Nasal cavity respiratory epithelium epithelial cell of viscerocranial mucosa (primary cell): ENCODE data around the gene ACOT4. TPM values are rescaled to one million over a fixed set of nuclear protein-coding genes. Genes with fewer than 3 reads are reported as not detected.

ENCODE experiments used
- total RNA-seq: library from RNA; depleted of rRNA; stranded (reverse); fragments of >200 nt; gene quantifications from 2 replicates; pipeline ENCODE4 v1.2.3, GENCODE V29; 2014

Gene ACOT4, protein sequence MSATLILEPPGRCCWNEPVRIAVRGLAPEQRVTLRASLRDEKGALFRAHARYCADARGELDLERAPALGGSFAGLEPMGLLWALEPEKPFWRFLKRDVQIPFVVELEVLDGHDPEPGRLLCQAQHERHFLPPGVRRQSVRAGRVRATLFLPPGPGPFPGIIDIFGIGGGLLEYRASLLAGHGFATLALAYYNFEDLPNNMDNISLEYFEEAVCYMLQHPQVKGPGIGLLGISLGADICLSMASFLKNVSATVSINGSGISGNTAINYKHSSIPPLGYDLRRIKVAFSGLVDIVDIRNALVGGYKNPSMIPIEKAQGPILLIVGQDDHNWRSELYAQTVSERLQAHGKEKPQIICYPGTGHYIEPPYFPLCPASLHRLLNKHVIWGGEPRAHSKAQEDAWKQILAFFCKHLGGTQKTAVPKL
- total RNA-seq, result 0.36 and 0.68 TPM in 2 replicates

DNA sequence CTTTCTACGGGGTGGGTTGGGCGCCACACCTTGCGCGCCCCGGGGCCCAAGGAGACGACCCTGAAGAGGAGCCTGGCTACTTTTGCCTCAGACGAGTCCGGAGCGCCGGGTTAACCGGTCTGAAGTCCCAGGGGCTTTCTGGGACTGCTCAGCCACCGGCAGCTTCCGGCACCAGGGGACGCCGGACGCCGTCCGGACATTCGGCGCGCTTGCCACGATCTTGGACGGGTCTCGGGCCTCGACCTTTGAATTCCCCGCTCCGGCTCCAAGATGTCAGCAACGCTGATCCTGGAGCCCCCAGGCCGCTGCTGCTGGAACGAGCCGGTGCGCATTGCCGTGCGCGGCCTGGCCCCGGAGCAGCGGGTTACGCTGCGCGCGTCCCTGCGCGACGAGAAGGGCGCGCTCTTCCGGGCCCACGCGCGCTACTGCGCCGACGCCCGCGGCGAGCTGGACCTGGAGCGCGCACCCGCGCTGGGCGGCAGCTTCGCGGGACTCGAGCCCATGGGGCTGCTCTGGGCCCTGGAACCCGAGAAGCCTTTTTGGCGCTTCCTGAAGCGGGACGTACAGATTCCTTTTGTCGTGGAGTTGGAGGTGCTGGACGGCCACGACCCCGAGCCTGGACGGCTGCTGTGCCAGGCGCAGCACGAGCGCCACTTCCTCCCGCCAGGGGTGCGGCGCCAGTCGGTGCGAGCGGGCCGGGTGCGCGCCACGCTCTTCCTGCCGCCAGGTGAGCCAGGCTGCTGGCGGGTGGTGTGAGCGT, at the start of gene ACOT4:
TSS of gene ACOT4 (plus strand) at position 184 of the 760 bp plus-strand sequence. CDS start at position 271, 87 bp downstream.

DNA sequence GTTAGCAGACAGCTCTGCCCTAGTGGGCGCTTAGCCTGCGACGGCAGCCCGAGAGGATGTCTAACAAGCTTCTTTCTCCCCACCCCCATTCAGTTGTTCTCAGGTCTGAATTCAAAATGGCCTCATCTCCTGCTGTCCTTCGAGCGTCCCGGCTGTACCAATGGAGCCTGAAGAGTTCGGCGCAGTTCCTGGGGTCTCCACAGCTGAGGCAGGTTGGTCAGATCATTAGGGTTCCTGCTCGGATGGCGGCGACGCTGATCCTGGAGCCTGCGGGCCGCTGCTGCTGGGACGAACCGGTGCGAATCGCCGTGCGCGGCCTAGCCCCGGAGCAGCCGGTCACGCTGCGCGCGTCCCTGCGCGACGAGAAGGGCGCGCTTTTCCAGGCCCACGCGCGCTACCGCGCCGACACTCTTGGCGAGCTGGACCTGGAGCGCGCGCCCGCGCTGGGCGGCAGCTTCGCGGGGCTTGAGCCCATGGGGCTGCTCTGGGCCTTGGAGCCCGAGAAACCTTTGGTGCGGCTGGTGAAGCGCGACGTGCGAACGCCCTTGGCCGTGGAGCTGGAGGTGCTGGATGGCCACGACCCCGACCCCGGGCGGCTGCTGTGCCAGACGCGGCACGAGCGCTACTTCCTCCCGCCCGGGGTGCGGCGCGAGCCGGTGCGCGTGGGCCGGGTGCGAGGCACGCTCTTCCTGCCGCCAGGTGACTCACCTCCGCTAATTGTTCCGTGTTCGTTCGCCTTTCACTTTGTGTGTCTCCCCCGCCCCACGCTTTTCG, 22.3 kb upstream of the ACOT4 start, which contains the start of gene ACOT2:
TSS of gene ACOT2 (plus strand) at position 29 of the 774 bp plus-strand sequence. CDS start at position 57, 28 bp downstream.

DNA sequence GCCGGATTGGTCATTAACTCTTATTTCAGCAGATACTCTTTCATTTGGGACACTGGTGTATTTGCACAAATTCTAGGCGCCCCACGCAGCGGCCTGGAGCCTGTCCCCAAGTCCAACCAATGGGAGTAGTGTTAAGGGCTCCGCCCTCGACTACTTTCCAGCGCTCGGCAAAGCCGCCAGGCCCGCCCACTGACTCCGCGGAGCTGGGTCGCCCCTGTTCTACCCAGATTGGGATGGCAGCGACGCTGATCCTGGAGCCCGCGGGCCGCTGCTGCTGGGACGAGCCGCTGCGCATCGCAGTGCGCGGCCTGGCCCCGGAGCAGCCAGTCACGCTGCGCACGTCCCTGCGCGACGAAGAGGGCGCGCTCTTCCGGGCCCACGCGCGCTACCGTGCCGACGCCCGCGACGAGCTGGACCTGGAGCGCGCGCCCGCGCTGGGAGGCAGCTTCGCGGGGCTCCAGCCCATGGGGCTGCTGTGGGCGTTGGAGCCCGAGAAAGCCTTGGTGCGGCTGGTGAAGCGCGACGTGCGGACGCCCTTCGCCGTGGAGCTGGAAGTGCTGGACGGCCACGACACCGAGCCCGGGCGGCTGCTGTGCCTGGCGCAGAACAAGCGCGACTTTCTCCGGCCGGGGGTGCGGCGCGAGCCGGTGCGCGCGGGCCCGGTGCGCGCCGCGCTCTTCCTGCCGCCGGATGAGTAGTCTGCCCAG, 20.8 kb downstream of the ACOT4 start, which contains the start of gene ACOT6:
TSS of gene ACOT6 (plus strand) at position 179 of the 707 bp plus-strand sequence. CDS start at position 234, 55 bp downstream.

DNA sequence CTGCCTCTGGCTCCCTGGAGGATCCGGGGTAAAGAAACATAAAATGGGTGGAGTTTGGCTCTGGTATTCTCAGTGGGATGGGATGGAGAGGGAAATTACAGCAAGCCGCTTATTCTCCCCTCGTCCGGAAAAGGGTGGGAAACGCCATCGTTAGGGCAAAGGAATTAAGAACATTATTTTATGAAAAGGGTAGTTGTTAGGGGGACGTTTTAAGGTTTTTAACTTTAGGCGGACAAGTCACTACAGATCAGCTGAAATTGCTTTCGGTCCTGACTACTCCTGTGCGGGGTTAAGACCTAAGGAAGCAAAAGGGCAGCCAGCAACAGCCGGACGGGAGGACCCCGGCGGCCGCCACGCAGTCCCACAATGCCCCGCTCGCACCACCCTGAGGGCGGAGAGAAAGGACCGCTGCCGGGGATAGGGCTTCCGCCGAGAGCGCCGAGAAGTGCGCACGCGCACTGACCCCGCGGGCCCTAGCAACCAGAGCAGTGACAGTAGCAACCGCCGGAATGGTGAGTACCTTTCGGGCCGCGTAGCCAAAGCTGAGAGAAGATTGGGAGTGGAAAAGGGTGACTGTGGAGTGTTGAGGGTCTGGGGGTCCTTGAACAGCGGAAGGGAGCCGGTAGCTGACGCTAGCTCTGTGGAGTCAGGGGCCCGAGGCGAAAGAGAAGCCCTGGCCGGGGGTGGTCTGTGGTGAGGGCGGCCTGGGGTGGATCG, 53.0 kb downstream of the ACOT4 start, which contains the start of gene DNAL1:
TSS of gene DNAL1 (plus strand) at position 456 of the 717 bp plus-strand sequence. CDS start at position 510, 54 bp downstream.

Other genes starting within 250 kb of the ACOT4 start
- gene NUMB, start 133.3 kb upstream of the ACOT4 start, total RNA-seq, result 23.9 and 50.5 TPM in 2 replicates
- gene RIOX1, start 100.9 kb upstream of the ACOT4 start, total RNA-seq, result 23.3 and 23.6 TPM in 2 replicates
- gene ACOT1, start 54.7 kb upstream of the ACOT4 start, total RNA-seq, result 1.00 and 1.0 TPM in 2 replicates
- gene HEATR4, start 32.9 kb upstream of the ACOT4 start, total RNA-seq, result 0.34 and 0.85 TPM in 2 replicates
- gene ACOT2, start 22.7 kb upstream of the ACOT4 start, total RNA-seq, result 7.0 and 9.2 TPM in 2 replicates
- not detected in 2 replicates for gene ACOT6, start 20.6 kb downstream of the ACOT4 start, total RNA-seq
- gene DNAL1, start 53.1 kb downstream of the ACOT4 start, total RNA-seq, result 9.0 and 9.2 TPM in 2 replicates
- 8.2 and 18.7 TPM in 2 replicates for gene PNMA1, start 122.5 kb downstream of the ACOT4 start, total RNA-seq